ENCODE data around the gene ELAPOR2. TPM values are rescaled to one million over a fixed set of nuclear protein-coding genes. Genes with fewer than 3 reads are reported as not detected.
A peak's percentile ranks its signal among the peaks of the same experiment; 100 is the strongest.
"Not testable (repeated sequence)": the region's sequence is repeated elsewhere in the genome, so short reads cannot be mapped to it uniquely, and the experiment has no call there.

ELAPOR2 gene
- total and polyA plus RNA-seq, 8 donors: 1.6 to 10.3 (median 3.4) TPM

DNA sequence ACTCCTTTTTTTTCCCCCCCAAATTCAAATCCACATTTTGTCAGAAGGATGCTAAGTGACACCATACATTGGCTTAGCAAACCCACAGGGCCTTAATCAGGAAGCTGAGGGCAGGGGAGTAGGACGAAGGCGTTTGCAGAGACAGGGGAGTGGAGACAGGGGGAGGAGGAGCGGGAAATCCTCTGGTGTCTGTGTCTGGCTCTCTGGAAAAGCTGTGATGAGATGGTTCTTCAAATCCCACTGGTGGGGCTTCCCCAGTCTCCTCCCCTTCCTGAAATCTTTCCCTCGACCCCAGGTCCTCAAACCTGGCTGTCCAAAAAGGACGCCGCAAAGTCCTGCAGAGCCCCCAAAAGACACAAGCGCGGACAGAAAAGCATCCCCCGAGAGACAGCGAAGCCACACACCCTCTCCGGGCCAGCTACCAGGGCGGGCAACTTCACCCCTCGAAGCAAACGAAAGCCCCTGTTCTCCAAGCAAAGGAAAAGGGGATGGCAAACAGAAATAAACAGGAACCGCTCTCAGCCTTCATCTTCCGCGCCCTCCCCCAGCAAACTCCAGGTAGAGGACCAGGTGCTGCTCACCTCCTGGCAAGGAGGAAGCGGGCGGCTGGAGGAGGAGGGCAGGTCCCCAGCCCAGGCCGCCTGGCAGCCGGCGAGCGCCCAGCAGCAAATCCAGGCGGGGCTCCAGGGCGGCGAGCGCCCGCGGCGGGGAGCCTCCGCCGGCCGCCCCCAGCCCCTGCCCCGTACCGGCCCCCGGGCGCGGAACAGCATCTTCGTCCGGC is 520 bp downstream of the ELAPOR2 start:
- ATAC-seq (peak; percentile 51 to 73 (median 68)), DNase-seq (peak in 5 of 6 donors; percentile 28 to 81 (median 38)), FAIRE-seq (no peak)
- Histone ChIP-seq H3K27me3 (no peaks in the 10 kb centered on the region), H3K9me3 (no peaks in the 10 kb centered on the region), H3K4me3 (peak overlapping the region; percentile 49 to 64 (median 60)), H3K36me3 (no peaks in the 10 kb centered on the region), H3K27ac (peak overlapping the region in 2 of 4 donors; percentile 28 to 30), H3K4me1 (peaks cover 0 to 4% (median 0%) of the 10 kb centered on the region in 3 donors)
- 1% methylated on average over 30 to 40 of the region's 40 CpGs for WGBS, 2 donors
- intact Hi-C loops (cut with DNase I): no loop called here
- TF ChIP-seq, protein P1, sequence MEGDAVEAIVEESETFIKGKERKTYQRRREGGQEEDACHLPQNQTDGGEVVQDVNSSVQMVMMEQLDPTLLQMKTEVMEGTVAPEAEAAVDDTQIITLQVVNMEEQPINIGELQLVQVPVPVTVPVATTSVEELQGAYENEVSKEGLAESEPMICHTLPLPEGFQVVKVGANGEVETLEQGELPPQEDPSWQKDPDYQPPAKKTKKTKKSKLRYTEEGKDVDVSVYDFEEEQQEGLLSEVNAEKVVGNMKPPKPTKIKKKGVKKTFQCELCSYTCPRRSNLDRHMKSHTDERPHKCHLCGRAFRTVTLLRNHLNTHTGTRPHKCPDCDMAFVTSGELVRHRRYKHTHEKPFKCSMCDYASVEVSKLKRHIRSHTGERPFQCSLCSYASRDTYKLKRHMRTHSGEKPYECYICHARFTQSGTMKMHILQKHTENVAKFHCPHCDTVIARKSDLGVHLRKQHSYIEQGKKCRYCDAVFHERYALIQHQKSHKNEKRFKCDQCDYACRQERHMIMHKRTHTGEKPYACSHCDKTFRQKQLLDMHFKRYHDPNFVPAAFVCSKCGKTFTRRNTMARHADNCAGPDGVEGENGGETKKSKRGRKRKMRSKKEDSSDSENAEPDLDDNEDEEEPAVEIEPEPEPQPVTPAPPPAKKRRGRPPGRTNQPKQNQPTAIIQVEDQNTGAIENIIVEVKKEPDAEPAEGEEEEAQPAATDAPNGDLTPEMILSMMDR (IDR thresholded peaks at IDR 0.05): no peak

DNA sequence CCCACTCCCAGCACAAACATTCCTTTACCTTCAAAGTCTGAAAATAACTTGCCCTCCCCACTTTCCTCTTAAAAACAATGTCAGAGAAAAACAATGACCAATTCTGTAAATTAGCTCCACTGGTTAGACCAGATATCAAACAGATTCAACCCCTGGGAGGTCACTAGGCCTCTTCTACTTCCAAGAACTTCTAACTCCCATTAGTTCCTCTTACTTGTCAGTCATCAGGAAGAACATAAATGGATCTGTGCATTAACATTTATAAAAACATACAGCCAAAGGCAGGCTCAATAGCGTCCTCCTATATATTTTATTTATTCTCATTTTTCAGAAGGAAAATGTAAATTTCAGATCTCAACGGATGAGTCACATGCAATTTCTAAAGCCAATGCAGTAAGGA is 2.2 kb downstream of the ELAPOR2 start:
- DNase-seq (no peak), FAIRE-seq (no peak), ATAC-seq (no peak)
- TF ChIP-seq, protein P1 (IDR thresholded peaks at IDR 0.05): no peak
- Histone ChIP-seq H3K4me3 (no peak overlapping the region), H3K27me3 (no peaks in the 10 kb centered on the region), H3K36me3 (no peaks in the 10 kb centered on the region), H3K4me1 (peaks cover 0 to 4% (median 0%) of the 10 kb centered on the region in 3 donors), H3K27ac (no peak overlapping the region), H3K9me3 (no peaks in the 10 kb centered on the region)
- 78 to 90% methylated on average over 2 of the region's 2 CpGs for WGBS, 2 donors
- intact Hi-C loops (cut with DNase I): no loop called here

DNA sequence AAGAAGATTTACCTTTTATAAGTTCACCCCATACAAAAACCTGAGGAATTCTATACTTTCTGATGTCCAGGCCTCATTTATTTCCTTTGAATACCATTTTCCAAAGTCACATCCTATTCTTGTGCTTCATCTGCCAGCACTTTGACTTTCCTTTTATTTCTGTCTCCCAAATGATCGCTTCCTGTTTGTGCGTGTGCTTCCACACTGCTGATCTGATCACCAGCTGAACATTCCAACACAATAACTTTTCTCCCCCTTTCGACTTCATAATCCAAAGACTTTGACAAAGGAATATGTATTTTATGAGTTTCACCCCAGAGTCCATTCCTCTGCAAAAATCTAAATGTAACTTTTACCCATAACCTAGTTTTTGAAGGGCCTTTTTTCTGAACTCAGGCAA is 3.1 kb downstream of the ELAPOR2 start:
- 86% methylated on average over 3 of the region's 3 CpGs for WGBS, 2 donors
- TF ChIP-seq, protein P1 (IDR thresholded peaks at IDR 0.05): no peak
- no peak overlapping the region for H3K4me3 ChIP-seq
- no peak for ATAC-seq
- FAIRE-seq: no peak
- peaks cover 0 to 4% (median 0%) of the 10 kb centered on the region in 3 donors for H3K4me1 ChIP-seq
- no peaks in the 10 kb centered on the region for H3K36me3 ChIP-seq
- H3K27ac ChIP-seq: no peak overlapping the region
- H3K27me3 ChIP-seq: no peaks in the 10 kb centered on the region
- intact Hi-C loops (cut with DNase I): no loop called here
- DNase-seq: no peak
- H3K9me3 ChIP-seq: no peaks in the 10 kb centered on the region

DNA sequence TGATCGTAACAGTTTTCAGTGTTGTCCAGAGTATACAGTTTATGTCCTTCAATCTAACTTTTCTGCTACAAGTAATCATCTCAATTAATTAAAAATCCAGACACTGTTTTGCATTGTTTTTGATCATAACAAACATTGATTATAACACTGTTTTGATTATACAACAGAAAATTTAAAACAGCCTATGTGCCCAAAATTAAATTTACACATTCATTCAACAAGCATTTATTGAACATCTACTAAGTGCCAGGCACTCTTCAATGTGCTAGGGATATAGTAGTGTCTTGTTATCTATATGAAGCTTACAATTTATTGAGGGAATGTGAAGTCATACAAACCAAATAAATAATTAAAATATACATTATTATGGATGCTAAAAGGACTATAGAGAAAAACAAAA is 10.6 kb downstream of the ELAPOR2 start:
- no peaks in the 10 kb centered on the region for H3K27me3 ChIP-seq
- H3K9me3 ChIP-seq: no peaks in the 10 kb centered on the region
- no peak for ATAC-seq
- H3K36me3 ChIP-seq: no peaks in the 10 kb centered on the region
- no peaks in the 10 kb centered on the region for H3K4me1 ChIP-seq
- intact Hi-C loops (cut with DNase I): no loop called here
- 30 to 78% methylated on average over 1 of the region's 1 CpG for WGBS, 2 donors
- H3K4me3 ChIP-seq: no peak overlapping the region
- FAIRE-seq: no peak
- TF ChIP-seq, protein P1 (IDR thresholded peaks at IDR 0.05): no peak
- H3K27ac ChIP-seq: no peak overlapping the region
- DNase-seq: no peak

DNA sequence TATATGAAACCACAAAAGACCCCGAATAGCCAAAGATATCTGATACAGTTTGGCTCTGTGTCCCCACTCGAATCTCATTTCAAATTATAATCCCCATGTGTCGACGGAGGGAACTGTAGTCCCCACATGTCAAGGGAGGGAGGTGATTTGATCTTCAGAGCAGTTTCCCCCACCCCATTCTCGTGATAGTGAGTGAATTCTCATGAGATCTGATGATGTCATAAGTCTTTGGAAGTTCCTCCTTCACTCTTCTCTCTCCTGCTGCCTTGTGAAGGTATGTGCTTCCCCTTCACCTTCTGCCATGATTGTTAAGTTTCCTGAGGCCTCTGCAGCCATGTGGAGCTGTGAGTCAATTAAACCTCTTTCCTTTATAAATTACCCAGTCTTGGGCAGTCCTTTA is 13.0 kb downstream of the ELAPOR2 start:
- intact Hi-C loops (cut with DNase I): no loop called here
- FAIRE-seq: no peak

DNA sequence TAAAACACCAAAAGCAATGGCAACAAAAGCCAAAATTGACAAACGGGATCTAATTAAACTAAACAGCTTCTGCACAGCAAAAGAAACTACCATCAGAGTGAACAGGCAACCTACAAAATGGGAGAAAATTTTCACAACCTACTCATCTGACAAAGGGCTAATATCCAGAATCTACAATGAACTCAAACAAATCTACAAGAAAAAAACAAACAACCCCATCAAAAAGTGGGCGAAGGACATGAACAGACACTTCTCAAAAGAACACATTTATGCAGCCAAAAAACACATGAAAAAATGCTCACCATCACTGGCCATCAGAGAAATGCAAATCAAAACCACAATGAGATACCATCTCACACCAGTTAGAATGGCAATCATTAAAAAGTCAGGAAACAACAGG is 14.7 kb downstream of the ELAPOR2 start:
- intact Hi-C loops (cut with DNase I); ATAC-seq: not testable (repeated sequence)

More for the DNA sequence above, 13.0 kb downstream of the ELAPOR2 start:
- 71 to 75% methylated on average over 5 of the region's 5 CpGs for WGBS, 2 donors
- TF ChIP-seq, protein P1 (IDR thresholded peaks at IDR 0.05): no peak
- Histone ChIP-seq H3K27me3 (no peaks in the 10 kb centered on the region), H3K4me1 (no peaks in the 10 kb centered on the region), H3K9me3 (no peaks in the 10 kb centered on the region), H3K36me3 (no peaks in the 10 kb centered on the region), H3K4me3 (no peak overlapping the region), H3K27ac (no peak overlapping the region)
- DNase-seq (no peak), ATAC-seq (no peak)

DNA sequence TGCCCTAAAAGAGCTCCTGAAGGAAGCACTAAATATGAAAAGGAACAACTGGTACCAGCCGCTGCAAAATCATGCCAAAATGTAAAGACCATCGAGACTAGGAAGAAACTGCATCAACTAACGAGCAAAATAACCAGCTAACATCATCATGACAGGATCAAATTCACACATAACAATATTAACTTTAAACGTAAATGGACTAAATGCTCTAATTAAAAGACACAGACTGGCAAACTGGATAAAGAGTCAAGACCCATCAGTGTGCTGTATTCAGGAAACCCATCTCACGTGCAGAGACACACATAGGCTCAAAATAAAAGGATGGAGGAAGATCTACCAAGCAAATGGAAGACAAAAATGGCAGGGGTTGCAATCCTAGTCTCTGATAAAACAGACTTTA is 17.9 kb downstream of the ELAPOR2 start:
- DNase-seq; H3K36me3 ChIP-seq; ATAC-seq; H3K4me3 ChIP-seq; H3K27ac ChIP-seq; H3K4me1 ChIP-seq; FAIRE-seq; H3K27me3 ChIP-seq; intact Hi-C loops (cut with DNase I); H3K9me3 ChIP-seq: not testable (repeated sequence)
- 66 to 68% methylated on average over 5 of the region's 5 CpGs for WGBS, 2 donors

More for the DNA sequence above, 14.7 kb downstream of the ELAPOR2 start:
- not testable (repeated sequence) for H3K4me1 ChIP-seq, DNase-seq, H3K9me3 ChIP-seq, H3K4me3 ChIP-seq, H3K27ac ChIP-seq, H3K27me3 ChIP-seq, FAIRE-seq, H3K36me3 ChIP-seq
- 67% methylated on average over 1 to 2 of the region's 2 CpGs for WGBS, 2 donors
